ENCODE data around the gene MAN2A2.

DNA sequence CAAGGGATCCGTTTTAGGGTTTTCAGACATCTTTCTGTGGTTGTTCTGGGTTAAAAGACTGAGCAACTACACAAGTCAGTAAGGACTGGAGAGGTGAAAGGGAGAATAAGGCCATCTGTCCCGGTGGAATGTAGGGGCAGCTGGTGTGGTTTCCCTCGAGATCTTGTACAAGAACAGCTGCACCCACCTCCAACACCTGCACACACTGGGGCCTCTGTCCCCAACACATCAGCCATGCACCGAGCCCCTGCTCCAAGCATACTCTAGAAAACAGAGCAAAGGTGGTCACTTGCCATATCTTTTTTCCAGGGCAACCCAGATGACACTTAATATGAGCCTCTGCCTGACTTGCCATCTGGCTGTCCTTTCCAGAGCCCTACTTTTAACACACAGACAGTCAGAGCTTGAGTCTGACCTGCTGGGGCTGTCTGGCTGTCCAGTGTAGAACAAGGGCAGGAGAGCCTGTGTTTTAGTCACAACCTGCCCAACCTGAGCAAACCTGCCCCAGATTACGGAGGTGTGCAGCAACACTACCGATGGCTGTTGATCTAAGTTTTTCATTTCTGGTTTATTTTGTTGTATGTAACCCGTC lies 12.2 kb downstream of the MAN2A2 start:
- TF ChIP-seq, protein P1, sequence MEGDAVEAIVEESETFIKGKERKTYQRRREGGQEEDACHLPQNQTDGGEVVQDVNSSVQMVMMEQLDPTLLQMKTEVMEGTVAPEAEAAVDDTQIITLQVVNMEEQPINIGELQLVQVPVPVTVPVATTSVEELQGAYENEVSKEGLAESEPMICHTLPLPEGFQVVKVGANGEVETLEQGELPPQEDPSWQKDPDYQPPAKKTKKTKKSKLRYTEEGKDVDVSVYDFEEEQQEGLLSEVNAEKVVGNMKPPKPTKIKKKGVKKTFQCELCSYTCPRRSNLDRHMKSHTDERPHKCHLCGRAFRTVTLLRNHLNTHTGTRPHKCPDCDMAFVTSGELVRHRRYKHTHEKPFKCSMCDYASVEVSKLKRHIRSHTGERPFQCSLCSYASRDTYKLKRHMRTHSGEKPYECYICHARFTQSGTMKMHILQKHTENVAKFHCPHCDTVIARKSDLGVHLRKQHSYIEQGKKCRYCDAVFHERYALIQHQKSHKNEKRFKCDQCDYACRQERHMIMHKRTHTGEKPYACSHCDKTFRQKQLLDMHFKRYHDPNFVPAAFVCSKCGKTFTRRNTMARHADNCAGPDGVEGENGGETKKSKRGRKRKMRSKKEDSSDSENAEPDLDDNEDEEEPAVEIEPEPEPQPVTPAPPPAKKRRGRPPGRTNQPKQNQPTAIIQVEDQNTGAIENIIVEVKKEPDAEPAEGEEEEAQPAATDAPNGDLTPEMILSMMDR (IDR thresholded peaks at IDR 0.05 in 4 of 5, conservative IDR thresholded peaks at IDR 0.05 in 1 of 5) = no peak
- TF ChIP-seq POLR2A (IDR thresholded peaks at IDR 0.05) = no peak
